ENCODE measurements around the gene ALPP. TPM values are rescaled to one million over a fixed set of nuclear protein-coding genes. Genes with fewer than 3 reads are reported as not detected.
"Not testable (repeated sequence)": the region's sequence is repeated elsewhere in the genome, so short reads cannot be mapped to it uniquely, and the experiment has no call there.

Gene ALPP
- total RNA-seq, 3 donors from 2014 or later = not detected

- Histone ChIP-seq H3K27ac (no peak overlapping the region), H3K27me3 (peaks cover 13 to 71% of the 10 kb centered on the region in 2 donors), H3K4me1 (peaks cover 4 to 20% of the 10 kb centered on the region in 2 donors), H3K4me3 (peak overlapping the region in 2 of 3 donors; percentile 36 to 64), H3K36me3 (no peaks in the 10 kb centered on the region), H3K9me3 (peaks cover 0 to 12% of the 10 kb centered on the region in 2 donors)
- no peak for TF ChIP-seq POLR2A (IDR thresholded peaks at IDR 0.05)
- TF ChIP-seq POLR2AphosphoS5 (IDR thresholded peaks at IDR 0.05) = no peak
- TF ChIP-seq CTCF (IDR thresholded peaks at IDR 0.05) = no peak
- DNase-seq (ENCODE audit: low spot score in 2 of 2) = peak in 1 of 2 donors; percentile 14
- intact Hi-C loops (cut with DNase I; ENCODE audit: low total_unique reads) = no loop called here
These were observed 41.5 kb downstream of the ALPP start for GRCh38 chr2:232420073-232420454.

GRCh38 chr2:232420463-232421188 is 42.1 kb downstream of the ALPP start:
- Histone ChIP-seq H3K4me1 (peaks cover 4 to 20% of the 10 kb centered on the region in 2 donors), H3K36me3 (no peaks in the 10 kb centered on the region), H3K27me3 (peaks cover 13 to 65% of the 10 kb centered on the region in 2 donors), H3K4me3 (peak overlapping the region in 2 of 3 donors; percentile 36 to 64), H3K9me3 (peaks cover 0 to 12% of the 10 kb centered on the region in 2 donors), H3K27ac (no peak overlapping the region)
- DNase-seq (ENCODE audit: low spot score in 2 of 2) = peak in 1 of 2 donors; percentile 51
- TF ChIP-seq POLR2A (IDR thresholded peaks at IDR 0.05) (no peak), CTCF (IDR thresholded peaks at IDR 0.05) (no peak), POLR2AphosphoS5 (IDR thresholded peaks at IDR 0.05) (no peak)
- intact Hi-C loops (cut with DNase I; ENCODE audit: low total_unique reads) = no loop called here

- DNase-seq (ENCODE audit: low spot score in 2 of 2) = peak in 1 of 2 donors; percentile 5
- peaks cover 4 to 20% of the 10 kb centered on the region in 2 donors for H3K4me1 ChIP-seq
- H3K27me3 ChIP-seq = peaks cover 13 to 59% of the 10 kb centered on the region in 2 donors
- intact Hi-C loops (cut with DNase I; ENCODE audit: low total_unique reads) = no loop called here
- H3K36me3 ChIP-seq = no peaks in the 10 kb centered on the region
- no peak overlapping the region for H3K27ac ChIP-seq
- H3K9me3 ChIP-seq = peaks cover 0 to 12% of the 10 kb centered on the region in 2 donors
- TF ChIP-seq CTCF (IDR thresholded peaks at IDR 0.05) (no peak), POLR2A (IDR thresholded peaks at IDR 0.05) (no peak), POLR2AphosphoS5 (IDR thresholded peaks at IDR 0.05) (no peak)
- H3K4me3 ChIP-seq = peak overlapping the region in 2 of 3 donors; percentile 36 to 64
These were observed 42.7 kb downstream of the ALPP start for GRCh38 chr2:232421189-232421785.

- TF ChIP-seq POLR2AphosphoS5 (IDR thresholded peaks at IDR 0.05) (no peak), CTCF (IDR thresholded peaks at IDR 0.05) (no peak), POLR2A (IDR thresholded peaks at IDR 0.05) (no peak)
- Histone ChIP-seq H3K9me3 (peaks cover 0 to 12% of the 10 kb centered on the region in 2 donors), H3K36me3 (no peaks in the 10 kb centered on the region), H3K4me1 (peaks cover 4 to 20% of the 10 kb centered on the region in 2 donors), H3K27me3 (peaks cover 13 to 51% of the 10 kb centered on the region in 2 donors), H3K27ac (no peak overlapping the region), H3K4me3 (no peak overlapping the region)
- intact Hi-C loops (cut with DNase I; ENCODE audit: low total_unique reads) = no loop called here
- DNase-seq (ENCODE audit: low spot score in 2 of 2) = peak in 1 of 2 donors; percentile 25
These were observed 43.5 kb downstream of the ALPP start for GRCh38 chr2:232422051-232422450.

GRCh38 chr2:232422996-232423395 is 44.4 kb downstream of the ALPP start:
- H3K36me3 ChIP-seq; intact Hi-C loops (cut with DNase I; ENCODE audit: low total_unique reads); H3K27ac ChIP-seq; H3K4me3 ChIP-seq; DNase-seq (ENCODE audit: low spot score in 2 of 2): not testable (repeated sequence)
- peaks cover 4 to 20% of the 10 kb centered on the region in 2 donors for H3K4me1 ChIP-seq
- peaks cover 0 to 12% of the 10 kb centered on the region in 2 donors for H3K9me3 ChIP-seq
- H3K27me3 ChIP-seq = peaks cover 13 to 42% of the 10 kb centered on the region in 2 donors

- peaks cover 0 to 12% of the 10 kb centered on the region in 2 donors for H3K9me3 ChIP-seq
- H3K27ac ChIP-seq; H3K4me3 ChIP-seq; H3K36me3 ChIP-seq; DNase-seq (ENCODE audit: low spot score in 2 of 2); intact Hi-C loops (cut with DNase I; ENCODE audit: low total_unique reads): not testable (repeated sequence)
- H3K27me3 ChIP-seq = peaks cover 13 to 38% of the 10 kb centered on the region in 2 donors
- H3K4me1 ChIP-seq = peaks cover 4 to 20% of the 10 kb centered on the region in 2 donors
These were observed 44.9 kb downstream of the ALPP start for GRCh38 chr2:232423407-232423806.

All from breast epithelium (tissue), 4 donors.